GM18505 (cell line): ENCODE results near the gene GDI1.

Experiments
- ATAC-seq: cut with Tn5 transposase; IDR thresholded peaks from one replicate; pipeline ENCODE4 v1.9.1; 2021; ENCODE audit not compliant: unreplicated experiment
- POLR2A ChIP-seq: IDR thresholded peaks from 4 replicates; pipeline ENCODE4 v1.6.1; 2011; ENCODE audit warnings: borderline replicate concordance; ENCODE audit not compliant: insufficient read depth, insufficient read length; ENCODE audit errors: extremely low read depth

The GDI1 gene

DNA sequence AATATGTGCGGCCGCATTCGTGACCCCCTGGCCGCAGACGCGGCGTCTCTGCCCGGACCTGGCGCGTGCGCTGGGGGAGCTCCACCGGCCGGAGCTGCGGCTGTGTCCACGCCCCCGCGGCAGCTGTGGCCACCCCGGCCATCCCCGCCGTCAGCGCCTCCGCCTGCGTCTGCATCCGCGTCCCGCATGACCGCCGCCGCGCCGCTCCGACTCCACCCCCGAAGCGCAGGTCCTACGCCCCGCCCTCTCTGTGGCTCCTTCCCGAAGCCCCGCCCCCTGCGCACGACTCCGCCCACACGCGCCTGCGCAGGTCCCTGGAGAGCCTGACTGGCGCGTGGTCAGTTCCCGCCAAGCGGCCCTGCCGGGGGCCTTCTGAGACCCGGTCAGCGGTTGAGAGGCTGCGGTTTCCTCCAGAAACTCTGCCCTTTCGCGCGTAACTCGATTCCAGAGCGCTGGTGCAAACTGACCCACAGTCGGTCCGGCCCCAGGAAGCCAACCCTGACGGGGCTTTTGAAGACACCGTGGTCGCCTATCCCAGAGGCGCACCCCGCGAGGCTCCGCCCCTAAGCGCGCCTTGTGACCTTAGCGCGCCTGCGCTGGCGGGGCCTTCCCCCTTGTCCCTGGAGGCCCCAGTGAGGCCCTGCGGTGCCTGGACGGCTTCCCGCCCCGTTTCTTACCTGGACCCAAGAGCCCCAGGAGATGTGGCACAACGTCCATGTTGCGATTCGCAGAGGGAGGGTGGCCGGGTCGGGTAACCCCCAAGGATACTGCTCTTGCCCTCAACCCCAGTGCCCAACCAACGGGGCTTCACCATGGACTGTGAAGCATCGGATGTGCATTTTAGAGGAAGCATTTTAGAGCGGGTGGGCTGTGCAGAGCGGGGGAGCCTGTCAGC, 42.0 kb downstream of the GDI1 start, which contains the start of gene LAGE3:
Gene LAGE3, minus strand, starts transcription at position 554 of the 895 bp plus-strand sequence. Its CDS starts 366 bp downstream, at position 188.
- peak; percentile 82 for ATAC-seq
- TF ChIP-seq POLR2A = peak; percentile 71

DNA sequence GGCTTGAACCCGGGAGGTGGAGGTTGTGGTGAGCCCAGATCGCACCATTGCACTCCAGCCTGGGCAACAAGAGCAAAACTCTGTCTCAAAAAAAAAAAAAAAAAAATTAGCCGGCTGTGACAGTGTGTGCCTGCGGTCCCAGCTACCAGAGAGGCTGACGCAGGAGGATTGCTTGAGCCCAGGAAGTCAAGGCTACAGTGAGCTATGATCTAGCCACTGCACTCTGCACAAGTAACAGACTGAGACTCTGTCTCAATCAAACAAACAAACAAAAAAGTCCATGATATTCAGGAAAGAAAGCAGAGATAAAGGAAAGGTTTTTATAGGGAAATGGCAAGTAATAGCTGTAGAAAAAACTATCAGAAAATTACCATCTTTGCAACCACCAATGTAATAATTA, 44.2 kb downstream of the GDI1 start:
- no peak for TF ChIP-seq POLR2A
- ATAC-seq = no peak

- no peak for ATAC-seq
- TF ChIP-seq POLR2A = no peak
These were observed 45.1 kb downstream of the GDI1 start for GRCh38 chrX:154481911-154482601.

DNA sequence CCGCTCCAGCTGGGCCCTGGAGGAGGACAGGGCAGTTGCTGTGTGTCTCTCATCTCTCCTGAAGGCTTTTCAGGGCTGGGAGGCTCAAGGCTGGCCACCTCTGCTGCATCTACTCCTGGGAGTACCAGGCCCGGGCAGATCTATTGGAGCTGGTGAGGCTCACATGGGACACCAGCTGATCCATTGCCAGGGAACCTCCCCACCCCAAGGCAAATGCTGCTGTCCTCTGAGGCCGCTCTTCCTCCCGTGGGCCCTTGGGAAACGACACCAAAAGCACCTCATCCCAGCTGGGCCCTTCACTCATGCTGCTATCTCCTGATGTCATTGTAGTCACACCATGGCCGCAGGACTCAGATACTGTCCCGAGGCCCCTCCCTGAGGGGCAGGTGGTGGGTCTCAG, 45.8 kb downstream of the GDI1 start:
- no peak for ATAC-seq
- no peak for TF ChIP-seq POLR2A

DNA sequence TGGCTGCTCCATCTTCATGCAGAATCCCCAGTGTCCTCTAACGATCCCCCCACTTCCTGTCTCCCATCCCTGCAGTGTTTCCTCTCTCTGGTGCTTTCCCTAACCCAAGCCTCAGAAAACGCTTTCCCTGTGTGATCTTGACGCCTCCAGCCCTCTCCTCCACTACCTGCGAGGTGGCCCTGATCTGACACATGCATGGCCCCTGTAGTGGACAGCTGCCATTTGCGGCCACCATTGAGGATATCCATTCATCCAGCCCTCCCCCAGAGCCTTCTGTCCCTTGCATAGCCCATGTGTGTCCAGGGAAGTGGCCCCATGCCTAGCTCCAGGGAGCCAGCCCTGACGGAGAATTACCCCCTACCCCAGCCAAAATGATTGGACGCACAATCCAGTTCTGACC, 46.4 kb downstream of the GDI1 start:
- no peak for ATAC-seq
- no peak for TF ChIP-seq POLR2A

DNA sequence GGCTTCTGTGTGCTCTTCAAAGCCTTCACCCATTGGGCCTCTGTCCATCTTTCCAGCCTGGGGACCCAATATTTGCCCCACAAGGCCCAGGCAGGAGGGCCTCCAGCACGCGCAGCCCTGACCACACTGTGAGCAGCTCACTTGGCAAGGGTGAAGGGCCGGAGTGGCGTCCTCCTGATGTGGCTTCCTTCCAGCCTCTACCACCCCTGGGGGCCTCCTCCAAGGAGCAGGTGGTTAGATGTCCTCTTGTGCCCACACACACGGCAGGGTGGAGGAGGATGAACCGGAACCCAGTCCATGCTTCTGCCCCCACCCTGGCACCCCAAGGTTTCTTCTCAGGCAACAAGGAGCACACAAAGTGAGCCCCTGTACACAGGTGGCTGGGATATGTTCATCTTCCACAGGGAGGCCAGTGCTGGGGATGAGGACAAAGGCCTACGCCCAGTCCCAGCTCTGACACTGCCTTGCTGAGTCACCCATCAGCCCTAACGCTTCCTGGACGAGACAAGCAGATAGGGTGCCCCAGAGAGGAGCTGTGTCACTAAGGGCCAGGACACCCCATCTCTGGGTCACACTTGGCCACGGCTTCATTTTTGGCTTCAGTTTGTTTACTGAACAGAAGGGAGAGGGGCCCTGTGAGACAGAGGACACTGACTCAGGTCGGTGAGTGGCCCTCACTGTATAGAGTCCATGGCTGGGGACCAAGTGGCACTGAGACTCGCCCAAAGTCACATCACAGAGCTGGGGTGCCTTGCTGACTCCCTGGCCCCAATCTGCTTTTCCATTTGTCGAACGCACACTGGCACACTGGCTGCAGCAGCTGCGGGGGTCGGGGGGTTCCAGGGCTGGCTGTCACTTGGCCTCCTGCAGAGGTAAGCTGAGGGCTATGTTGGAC, 47.5 kb downstream of the GDI1 start:
- no peak for ATAC-seq
- no peak for TF ChIP-seq POLR2A

DNA sequence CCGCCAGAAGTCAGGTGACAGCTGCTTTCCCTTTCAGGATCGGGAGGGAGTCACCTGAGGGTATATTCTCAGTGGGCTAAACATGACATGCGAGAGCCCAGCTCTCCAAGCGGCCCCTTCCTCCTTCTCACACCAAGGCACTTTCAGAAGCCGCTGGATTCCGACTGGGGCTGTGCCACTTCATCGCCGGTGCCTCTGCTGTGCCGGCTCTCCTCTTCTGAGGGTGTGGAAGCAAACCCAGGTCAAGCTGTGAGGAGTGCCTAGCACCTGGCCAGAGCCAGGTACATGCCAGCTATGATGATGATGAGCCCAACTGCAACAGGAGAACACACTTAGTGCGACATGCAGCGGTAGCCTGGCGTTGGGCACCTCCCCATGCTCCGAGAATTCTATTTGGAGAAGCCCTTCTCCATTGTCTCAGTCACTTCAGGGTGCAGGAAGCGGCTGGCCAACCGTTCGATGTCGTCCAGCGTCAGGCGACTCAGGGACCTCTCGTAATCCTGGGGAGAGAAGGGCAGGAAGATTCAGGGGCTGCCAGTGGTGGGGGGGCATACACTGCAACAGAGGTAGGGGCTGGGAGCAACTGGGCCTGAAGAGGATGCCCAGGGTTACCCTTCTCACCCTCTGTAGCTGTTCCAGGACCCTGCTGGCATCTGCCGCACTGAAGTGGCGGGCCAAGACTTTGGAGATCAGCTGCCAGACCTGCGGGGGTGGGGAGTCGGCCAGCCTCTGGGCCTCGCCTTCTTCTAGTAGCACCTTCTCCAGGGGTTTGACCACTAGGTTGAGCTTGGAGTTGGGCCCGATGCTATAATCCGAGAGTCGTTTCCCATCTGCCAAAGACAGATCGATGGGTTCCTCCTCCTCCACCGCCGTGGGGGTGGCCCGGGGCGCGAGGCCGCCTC, 48.4 kb downstream of the GDI1 start:
- no peak for ATAC-seq
- TF ChIP-seq POLR2A = no peak

DNA sequence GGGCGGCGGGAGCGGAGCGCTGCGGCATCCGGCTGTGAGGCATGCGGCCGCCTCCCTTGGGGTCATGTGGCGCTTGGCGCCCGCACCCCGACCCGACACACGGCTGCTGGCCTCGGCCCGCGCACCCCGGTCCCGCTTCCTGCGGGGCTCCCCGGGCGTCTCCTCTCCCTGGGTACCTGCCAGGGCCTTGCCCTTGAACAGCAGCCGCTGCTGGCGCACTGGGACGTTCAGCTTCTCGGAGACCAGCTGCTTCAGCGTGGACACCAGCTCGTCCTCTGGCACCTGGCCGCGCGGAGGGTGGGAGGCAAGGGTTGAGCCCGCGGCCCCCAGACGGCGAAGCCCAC, 49.1 kb downstream of the GDI1 start:
- ATAC-seq = no peak
- peak; percentile 31 for TF ChIP-seq POLR2A

GRCh38 chrX:154486396-154487207, 49.6 kb downstream of the GDI1 start, which contains the start of gene UBL4A:
UBL4A (minus strand) TSS chrX:154486615; CDS start chrX:154486584, 31 bp downstream.
- ATAC-seq = no peak
- no peak for TF ChIP-seq POLR2A

GRCh38 chrX:154487518-154488290, 50.8 kb downstream of the GDI1 start:
- no peak for ATAC-seq
- no peak for TF ChIP-seq POLR2A
